Astrocyte (in vitro differentiated cells and primary cell): ENCODE data around the gene ZNF276. TPM values are rescaled to one million over a fixed set of nuclear protein-coding genes. Genes with fewer than 3 reads are reported as not detected.
"Not testable (repeated sequence)": the region's sequence is repeated elsewhere in the genome, so short reads cannot be mapped to it uniquely, and the experiment has no call there.

Source experiments
- DNase-seq: peaks from one replicate; pipeline ENCODE4 v3.0.0-alpha.2; 2010; ENCODE audit warnings: low read depth
- FAIRE-seq: peaks from 2 replicates; lab custom pipeline; 2011; peaks lifted over from hg19 to GRCh38; lab: Jason Lieb, UNC
- H2AFZ ChIP-seq: 2 replicates; pipeline ENCODE4 v1.6.0; 2012; ENCODE audit warnings: low read depth, low read length, inconsistent platforms
- H3K27ac ChIP-seq: 2 replicates; pipeline ENCODE4 v1.5.1; 2011; ENCODE audit warnings: low read depth, low read length, inconsistent platforms
- H3K27me3 ChIP-seq: 2 replicates; pipeline ENCODE4 v1.6.0; 2011; ENCODE audit warnings: low read length, inconsistent platforms; ENCODE audit not compliant: insufficient read depth
- H3K36me3 ChIP-seq: 2 replicates; pipeline ENCODE4 v1.5.1; 2011; ENCODE audit warnings: low read length, inconsistent platforms; ENCODE audit not compliant: insufficient read depth
- H3K4me1 ChIP-seq: 2 replicates; pipeline ENCODE4 v1.5.1; 2011; ENCODE audit warnings: low read length, inconsistent platforms; ENCODE audit not compliant: insufficient read depth
- H3K4me2 ChIP-seq: 2 replicates; pipeline ENCODE4 v1.6.0; 2012; ENCODE audit warnings: low read length, inconsistent platforms
- H3K4me3 ChIP-seq: 2 replicates; pipeline ENCODE4 v1.5.1; 2011; ENCODE audit warnings: low read depth, mild to moderate bottlenecking, low read length, inconsistent platforms; ENCODE audit not compliant: insufficient read depth
- H3K79me2 ChIP-seq: 2 replicates; pipeline ENCODE4 v1.6.0; 2012; ENCODE audit warnings: mild to moderate bottlenecking, low read length, inconsistent platforms; ENCODE audit not compliant: insufficient read depth
- H3K9ac ChIP-seq: 2 replicates; pipeline ENCODE4 v1.6.0; 2012; ENCODE audit warnings: mild to moderate bottlenecking, low read length, inconsistent platforms
- H3K9me3 ChIP-seq: 2 replicates; pipeline ENCODE4 v1.5.1; 2012; ENCODE audit warnings: low read depth, mild to moderate bottlenecking, low read length, inconsistent platforms; ENCODE audit not compliant: insufficient read depth
- H4K20me1 ChIP-seq: 2 replicates; pipeline ENCODE4 v1.6.0; 2012; ENCODE audit warnings: low read length, inconsistent platforms; ENCODE audit not compliant: insufficient read depth
- H3K27ac Mint-ChIP-seq: one replicate; pipeline ENCODE4 v1.8.0; 2021; ENCODE audit warnings: mild to moderate bottlenecking, mixed read lengths; ENCODE audit not compliant: unreplicated experiment
- H3K27me3 Mint-ChIP-seq: one replicate; pipeline ENCODE4 v1.8.0; 2021; ENCODE audit warnings: low read depth, mixed read lengths; ENCODE audit not compliant: unreplicated experiment
- H3K36me3 Mint-ChIP-seq: one replicate; pipeline ENCODE4 v1.8.0; 2021; ENCODE audit warnings: low read depth, mixed read lengths; ENCODE audit not compliant: unreplicated experiment
- H3K4me1 Mint-ChIP-seq: one replicate; pipeline ENCODE4 v1.8.0; 2021; ENCODE audit warnings: low read depth, mixed read lengths; ENCODE audit not compliant: unreplicated experiment
- H3K4me3 Mint-ChIP-seq: one replicate; pipeline ENCODE4 v1.8.0; 2021; ENCODE audit warnings: mild to moderate bottlenecking, moderate library complexity, mixed read lengths; ENCODE audit not compliant: unreplicated experiment
- H3K9me3 Mint-ChIP-seq: one replicate; pipeline ENCODE4 v1.8.0; 2021; ENCODE audit warnings: mild to moderate bottlenecking, mixed read lengths; ENCODE audit not compliant: unreplicated experiment
- EZH2 ChIP-seq: IDR thresholded peaks from 2 replicates; pipeline ENCODE4 v1.6.1; 2012; ENCODE audit warnings: mild to moderate bottlenecking, low read length, inconsistent platforms; ENCODE audit not compliant: insufficient read depth
- total RNA-seq: library from RNA; stranded (reverse); gene quantifications from 2 replicates; pipeline ENCODE4 v1.2.1, GENCODE V29; 2021
- TF ChIP-seq, protein P1 (sequence below): IDR thresholded peaks from 2 replicates; pipeline ENCODE4 v1.5.1; 2011; ENCODE audit warnings: low read depth, mild to moderate bottlenecking, inconsistent platforms, low read length, moderate library complexity; ENCODE audit not compliant: insufficient read depth

Gene ZNF276
- total RNA-seq, 1 donor from 2014 or later, result 21.6 TPM

DNA sequence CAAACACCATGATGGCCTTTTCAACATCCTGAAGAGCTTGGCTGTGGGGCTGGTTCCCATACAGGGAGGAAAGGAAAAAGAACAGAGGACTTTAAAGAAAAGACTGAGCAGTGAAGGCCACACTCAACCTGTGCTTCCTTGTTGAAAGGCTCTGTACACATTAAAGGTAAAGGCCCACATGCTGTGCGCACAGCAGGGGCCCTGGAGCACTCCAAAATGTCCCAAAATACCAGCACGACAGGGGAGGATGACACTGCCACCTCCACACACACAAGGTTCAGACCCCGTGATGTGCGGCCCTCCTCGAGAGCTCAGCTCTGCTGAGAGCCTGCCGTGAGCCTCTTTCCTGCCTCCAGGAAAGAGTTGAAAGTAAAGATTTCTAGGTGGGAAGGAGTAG, 58.6 kb downstream of the ZNF276 start:
- TF ChIP-seq, protein P1, sequence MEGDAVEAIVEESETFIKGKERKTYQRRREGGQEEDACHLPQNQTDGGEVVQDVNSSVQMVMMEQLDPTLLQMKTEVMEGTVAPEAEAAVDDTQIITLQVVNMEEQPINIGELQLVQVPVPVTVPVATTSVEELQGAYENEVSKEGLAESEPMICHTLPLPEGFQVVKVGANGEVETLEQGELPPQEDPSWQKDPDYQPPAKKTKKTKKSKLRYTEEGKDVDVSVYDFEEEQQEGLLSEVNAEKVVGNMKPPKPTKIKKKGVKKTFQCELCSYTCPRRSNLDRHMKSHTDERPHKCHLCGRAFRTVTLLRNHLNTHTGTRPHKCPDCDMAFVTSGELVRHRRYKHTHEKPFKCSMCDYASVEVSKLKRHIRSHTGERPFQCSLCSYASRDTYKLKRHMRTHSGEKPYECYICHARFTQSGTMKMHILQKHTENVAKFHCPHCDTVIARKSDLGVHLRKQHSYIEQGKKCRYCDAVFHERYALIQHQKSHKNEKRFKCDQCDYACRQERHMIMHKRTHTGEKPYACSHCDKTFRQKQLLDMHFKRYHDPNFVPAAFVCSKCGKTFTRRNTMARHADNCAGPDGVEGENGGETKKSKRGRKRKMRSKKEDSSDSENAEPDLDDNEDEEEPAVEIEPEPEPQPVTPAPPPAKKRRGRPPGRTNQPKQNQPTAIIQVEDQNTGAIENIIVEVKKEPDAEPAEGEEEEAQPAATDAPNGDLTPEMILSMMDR, result no peak
- TF ChIP-seq EZH2, result no peak
- no peaks in the 10 kb centered on the region for H3K79me2 ChIP-seq
- Mint-ChIP-seq H3K9me3 (no peaks in the 10 kb centered on the region), H3K4me1 (no peaks in the 10 kb centered on the region), H3K36me3 (peaks cover 6% of the 10 kb centered on the region), H3K27me3 (no peaks in the 10 kb centered on the region), H3K27ac (no peak overlapping the region), H3K4me3 (no peak overlapping the region)
- DNase-seq, result no peak
- H3K36me3 ChIP-seq, result peaks cover 16% of the 10 kb centered on the region
- no peaks in the 10 kb centered on the region for H3K27me3 ChIP-seq
- H2AFZ ChIP-seq, result no peak overlapping the region
- no peak for FAIRE-seq
- H3K4me3 ChIP-seq, result no peak overlapping the region
- H4K20me1 ChIP-seq, result no peaks in the 10 kb centered on the region
- no peaks in the 10 kb centered on the region for H3K9me3 ChIP-seq
- no peak overlapping the region for H3K9ac ChIP-seq
- H3K4me2 ChIP-seq, result no peak overlapping the region
- H3K4me1 ChIP-seq, result no peaks in the 10 kb centered on the region
- H3K27ac ChIP-seq, result no peak overlapping the region

DNA sequence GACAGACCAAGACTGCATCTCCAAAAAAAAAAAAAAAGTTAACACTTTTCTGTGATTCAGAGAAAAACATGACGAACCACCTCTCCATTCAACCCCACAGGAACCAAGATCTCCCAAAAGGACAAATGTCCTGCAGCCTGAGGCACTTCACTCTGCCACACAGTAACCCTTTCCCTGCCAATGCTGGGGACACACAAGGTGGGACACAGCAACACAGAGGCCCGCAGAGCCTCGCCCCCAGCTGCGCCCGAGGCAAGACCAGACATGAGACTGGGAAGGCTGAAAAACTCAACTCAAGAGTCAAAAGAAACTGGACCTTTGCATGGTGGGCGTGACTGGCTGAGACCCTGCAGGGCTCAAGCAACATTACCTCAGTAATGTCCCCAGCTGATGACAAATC, 61.2 kb downstream of the ZNF276 start:
- FAIRE-seq, result no peak

DNA sequence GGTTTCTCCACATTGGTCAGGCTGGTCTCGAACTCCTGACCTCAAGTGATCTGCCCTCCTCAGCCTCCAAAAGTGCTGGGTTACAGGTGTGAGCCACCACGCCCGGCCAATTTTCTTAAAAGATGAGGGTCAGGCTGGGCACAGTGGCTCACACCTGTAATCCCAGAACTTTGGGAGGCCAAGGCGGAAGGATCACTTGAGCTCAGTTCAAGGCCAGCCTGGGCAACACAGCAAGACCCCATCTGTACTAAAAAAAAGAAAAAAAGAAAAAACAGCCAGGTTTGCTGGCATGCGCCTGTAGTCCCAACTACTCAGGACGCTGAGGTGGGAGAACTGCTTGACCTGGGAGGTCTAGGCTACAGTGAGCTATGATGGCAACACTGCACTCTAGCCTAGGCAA, 62.6 kb downstream of the ZNF276 start:
- H3K27me3 Mint-ChIP-seq, H3K27ac ChIP-seq, H3K4me3 ChIP-seq, H3K79me2 ChIP-seq, H3K9me3 Mint-ChIP-seq, H4K20me1 ChIP-seq, H3K4me2 ChIP-seq, H3K9me3 ChIP-seq, H3K4me3 Mint-ChIP-seq, H3K27me3 ChIP-seq, H2AFZ ChIP-seq, DNase-seq, FAIRE-seq, H3K27ac Mint-ChIP-seq, H3K9ac ChIP-seq, H3K4me1 Mint-ChIP-seq, H3K4me1 ChIP-seq, H3K36me3 Mint-ChIP-seq: not testable (repeated sequence)
- H3K36me3 ChIP-seq, result peaks cover 16% of the 10 kb centered on the region

More for the DNA sequence above, 61.2 kb downstream of the ZNF276 start:
- H3K4me3 ChIP-seq, result no peak overlapping the region
- peaks cover 5% of the 10 kb centered on the region for H4K20me1 ChIP-seq
- H3K9me3 Mint-ChIP-seq, result no peaks in the 10 kb centered on the region
- H3K9me3 ChIP-seq, result no peaks in the 10 kb centered on the region
- peaks cover 17% of the 10 kb centered on the region for H3K36me3 ChIP-seq
- H3K36me3 Mint-ChIP-seq, result peaks cover 6% of the 10 kb centered on the region
- no peaks in the 10 kb centered on the region for H3K4me1 Mint-ChIP-seq
- H3K4me3 Mint-ChIP-seq, result no peak overlapping the region
- no peak overlapping the region for H3K27ac ChIP-seq
- no peaks in the 10 kb centered on the region for H3K79me2 ChIP-seq
- no peak overlapping the region for H3K4me2 ChIP-seq
- no peaks in the 10 kb centered on the region for H3K4me1 ChIP-seq
- no peak overlapping the region for H2AFZ ChIP-seq
- H3K9ac ChIP-seq, result no peak overlapping the region
- TF ChIP-seq, protein P1, result no peak
- TF ChIP-seq EZH2, result no peak
- no peaks in the 10 kb centered on the region for H3K27me3 Mint-ChIP-seq
- H3K27me3 ChIP-seq, result no peaks in the 10 kb centered on the region
- no peak for DNase-seq
- H3K27ac Mint-ChIP-seq, result no peak overlapping the region
